ENCODE measurements around the gene TMEM132C.

Gene TMEM132C

DNA sequence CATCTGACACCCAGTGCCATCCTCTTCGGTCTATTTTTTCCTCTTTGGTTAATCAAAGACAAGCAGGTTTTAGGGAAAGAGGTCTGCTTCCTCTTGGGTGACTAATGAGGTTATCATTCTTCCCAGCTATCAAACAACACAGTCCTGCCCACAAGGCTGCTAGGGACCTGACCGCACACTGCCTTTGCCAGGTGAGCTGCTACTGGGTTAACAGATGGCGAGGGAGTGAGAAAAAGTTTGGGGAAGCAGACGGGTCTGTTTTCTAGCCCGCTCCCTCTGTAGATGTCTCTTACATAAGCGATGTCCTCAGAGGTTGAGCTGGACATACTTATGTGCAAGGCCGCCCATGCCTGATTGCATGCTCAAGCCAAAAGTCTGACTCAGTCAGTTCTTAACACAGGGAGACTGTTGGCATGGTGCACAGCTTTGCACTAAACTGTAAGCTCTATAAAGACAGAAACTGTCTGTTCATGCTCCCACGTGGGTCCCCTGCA is 462.7 kb downstream of the TMEM132C start:
- DNase-seq: no peak

DNA sequence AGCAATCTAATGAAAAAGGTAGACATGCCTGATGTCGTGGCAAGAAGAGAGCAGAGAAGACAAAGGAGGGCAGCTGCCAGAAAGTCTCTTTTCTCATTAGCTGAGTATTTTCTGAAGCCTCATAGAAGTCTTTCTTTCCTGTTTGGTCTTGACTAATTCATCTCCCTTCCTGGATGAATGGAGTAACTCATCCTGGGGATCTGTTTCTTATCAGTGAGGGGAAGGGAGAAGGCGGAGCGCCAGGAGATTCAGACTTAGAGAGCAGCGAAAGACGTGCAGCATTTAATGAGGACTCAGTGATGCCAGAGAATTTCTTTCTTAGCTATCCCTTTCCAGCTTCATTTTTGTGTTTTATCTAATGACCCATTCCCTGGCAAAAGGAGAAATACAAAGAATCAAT is 467.4 kb downstream of the TMEM132C start:
- no peak for DNase-seq

- no peak for DNase-seq
Observed at GRCh38 chr12:128737292-128737966, 470.5 kb downstream of the TMEM132C start.

GRCh38 chr12:128743916-128744315 is 476.9 kb downstream of the TMEM132C start:
- no peak for DNase-seq

DNA sequence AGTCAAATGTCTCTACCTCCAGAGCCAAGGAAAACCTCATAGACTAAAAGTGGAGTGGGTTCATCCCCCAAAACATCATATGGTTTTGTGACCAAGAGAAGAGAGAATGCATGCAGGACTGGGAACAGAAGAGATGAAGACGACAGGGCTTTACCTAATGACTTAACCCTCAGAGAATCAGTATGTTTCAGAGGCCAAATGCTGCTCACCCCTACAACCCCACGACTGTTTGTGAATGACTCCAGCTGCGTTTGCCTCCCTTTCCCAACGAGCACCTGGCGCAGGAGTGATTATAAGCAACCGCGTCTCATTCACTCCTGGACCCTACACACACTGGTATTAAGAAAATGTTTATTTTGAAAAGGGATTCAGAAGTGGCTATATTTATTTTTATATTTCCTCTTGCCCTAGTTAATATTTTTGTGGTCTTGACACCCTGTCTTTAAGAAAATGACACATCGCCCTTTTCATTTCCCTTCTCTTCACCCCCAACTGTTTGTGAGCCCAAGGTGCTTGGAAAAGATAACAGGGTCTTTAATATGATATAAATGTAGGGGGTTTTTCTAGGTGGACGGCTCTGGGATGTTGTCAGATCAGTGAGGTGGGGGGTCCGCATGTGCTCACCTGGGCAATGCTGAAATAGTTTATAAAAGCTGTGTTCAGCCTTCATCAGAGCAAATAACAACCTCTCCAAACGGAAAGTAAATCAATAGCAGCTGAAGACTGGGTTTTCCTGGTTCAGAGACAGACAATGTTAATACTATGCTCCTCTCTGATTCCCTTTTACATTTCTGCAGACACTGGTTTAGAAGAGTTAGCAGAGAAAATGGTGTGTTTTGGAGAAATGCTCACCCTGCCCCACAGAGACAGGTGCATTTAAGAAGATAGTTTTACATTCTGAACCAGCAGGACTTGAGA is 479.1 kb downstream of the TMEM132C start:
- DNase-seq: no peak

GRCh38 chr12:128747441-128747840 is 480.5 kb downstream of the TMEM132C start:
- no peak for DNase-seq

DNA sequence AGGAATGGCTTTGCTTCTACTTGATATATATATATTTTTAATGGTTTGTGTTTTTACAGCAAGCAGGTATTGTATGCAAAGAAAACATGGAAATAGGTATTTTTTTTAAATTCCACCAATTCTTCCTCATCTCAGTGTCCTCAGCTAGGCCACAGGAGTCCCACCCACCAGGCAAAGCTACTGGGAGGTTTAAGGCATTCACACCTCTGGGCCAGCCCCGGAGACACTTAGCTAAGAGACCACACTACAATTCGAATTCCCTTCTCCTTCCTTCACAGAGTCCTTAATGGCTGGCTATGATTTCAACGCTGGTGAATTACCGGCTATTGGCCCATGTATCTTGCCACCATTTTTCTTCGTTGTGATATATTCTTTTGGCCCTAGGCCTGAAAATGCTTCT is 485.4 kb downstream of the TMEM132C start:
- no peak for DNase-seq

DNA sequence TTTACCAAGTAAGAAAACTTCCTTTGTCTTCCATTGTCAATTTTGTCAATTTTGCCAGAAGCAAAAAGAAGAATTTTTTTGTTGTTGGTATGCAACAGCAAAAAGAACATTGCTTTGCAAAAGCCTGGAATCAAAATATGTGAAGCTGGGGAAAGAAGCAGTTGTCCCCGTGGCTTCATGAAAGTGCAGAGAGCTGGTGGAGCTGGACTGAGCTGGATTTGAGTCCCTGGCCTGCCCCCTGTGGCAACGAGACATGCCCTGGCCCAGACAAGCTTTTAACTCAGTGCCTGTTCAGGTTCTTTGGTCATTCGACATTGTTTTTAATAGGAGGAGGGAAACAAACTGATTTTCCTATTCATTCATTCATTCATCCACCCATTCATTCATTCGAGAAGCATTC is 486.5 kb downstream of the TMEM132C start:
- DNase-seq: no peak

DNA sequence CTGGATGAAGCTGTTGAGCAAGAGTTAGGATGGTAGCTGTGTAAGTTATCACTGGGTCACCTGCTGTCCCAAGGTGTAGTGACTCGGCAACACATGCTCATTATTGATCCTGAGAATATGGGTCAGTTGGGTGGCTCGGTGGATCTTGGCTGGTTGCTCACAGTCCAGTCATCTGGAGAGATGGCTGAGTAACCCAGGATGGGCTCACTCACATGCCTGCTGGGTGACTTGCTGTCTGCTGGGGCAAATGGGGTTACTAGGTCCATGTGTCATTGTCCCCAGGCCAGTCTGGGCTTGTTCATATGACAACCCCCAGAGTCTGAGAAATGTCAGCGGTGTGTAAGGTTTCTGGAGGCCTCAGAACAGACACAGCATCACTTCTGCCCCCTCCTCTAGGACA is 487.3 kb downstream of the TMEM132C start:
- no peak for DNase-seq

DNA sequence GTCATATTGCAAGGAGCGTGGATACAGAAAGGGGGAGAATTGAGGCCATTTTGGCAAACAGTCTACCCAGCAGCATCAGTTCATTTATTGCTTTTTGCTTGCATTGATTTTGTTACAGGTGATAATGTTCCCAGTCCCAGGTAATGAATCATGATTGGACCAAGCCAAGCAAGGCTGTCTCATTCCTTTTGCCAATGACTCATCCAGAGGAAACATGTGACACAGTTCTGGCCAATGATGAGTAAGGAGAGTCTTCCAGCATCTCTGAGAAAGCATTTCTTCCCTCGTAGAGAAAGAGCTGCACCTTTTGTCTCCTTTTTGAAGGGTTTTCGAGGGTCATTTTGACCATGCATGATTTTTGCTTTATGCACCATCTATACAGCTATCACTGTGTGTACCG is 488.6 kb downstream of the TMEM132C start:
- no peak for DNase-seq
